Lung (tissue), 12 donors: ENCODE measurements around the gene SRXN1. TPM values are rescaled to one million over a fixed set of nuclear protein-coding genes. Genes with fewer than 3 reads are reported as not detected.

ENCODE experiments used
- ATAC-seq: fragments of 200-7000 bp; cut with Tn5 transposase; one replicate; pipeline ENCODE4 v1.9.1; 2020; ENCODE audit warnings: moderate number of reproducible peaks; ENCODE audit not compliant: insufficient read depth, low FRiP score
- DNase-seq, 3 donors: peaks; one replicate each; pipeline ENCODE4 v3.0.0-alpha.2; 2013 to 2017
- H3K27ac ChIP-seq, 2 donors: one replicate each; pipeline ENCODE4 v1.5.1; 2013; ENCODE audit warnings: mild to moderate bottlenecking in 2 of 2, moderate library complexity in 2 of 2, control low read depth in 1 of 2, inconsistent platforms in 1 of 2, low read depth in 1 of 2, low read length in 1 of 2
- H3K27me3 ChIP-seq, 3 donors: one replicate each; pipeline ENCODE4 v1.5.1; 2013; ENCODE audit warnings: low read length in 2 of 3; ENCODE audit not compliant: control insufficient read depth in 3 of 3, insufficient read depth in 3 of 3
- H3K36me3 ChIP-seq, 4 donors: one replicate each; pipeline ENCODE4 v1.5.1; 2013; ENCODE audit warnings: low read length in 4 of 4, mild to moderate bottlenecking in 1 of 4, moderate library complexity in 1 of 4; ENCODE audit not compliant: control insufficient read depth in 4 of 4, insufficient read depth in 4 of 4
- H3K4me1 ChIP-seq, 5 donors: one replicate each; pipeline ENCODE4 v1.5.1; 2013; ENCODE audit warnings: low read length in 5 of 5, mild to moderate bottlenecking in 2 of 5, moderate library complexity in 1 of 5; ENCODE audit not compliant: control insufficient read depth in 5 of 5, insufficient read depth in 5 of 5
- H3K4me3 ChIP-seq: one replicate; pipeline ENCODE4 v1.5.1; 2013; ENCODE audit warnings: mild to moderate bottlenecking, control low read depth, moderate library complexity
- H3K9ac ChIP-seq, 2 donors: one replicate each; pipeline ENCODE4 v1.5.1; 2013; ENCODE audit warnings: low read length in 2 of 2, control low read depth in 1 of 2; ENCODE audit not compliant: insufficient read depth in 1 of 2
- H3K9me3 ChIP-seq, 4 donors: one replicate each; pipeline ENCODE4 v1.5.1; 2013; ENCODE audit warnings: low read length in 3 of 4, mild to moderate bottlenecking in 1 of 4, moderate library complexity in 1 of 4; ENCODE audit not compliant: control insufficient read depth in 4 of 4, insufficient read depth in 3 of 4
- CTCF ChIP-seq: IDR thresholded peaks from 2 replicates; pipeline ENCODE4 v1.5.1; 2012; ENCODE audit warnings: mild to moderate bottlenecking; ENCODE audit errors: control extremely low read depth, extremely low read depth
- WGBS, 2 donors: extraction: QIAGEN DNeasy Blood & Tissue Kit; methylation state at CpG; one replicate each; pipeline ENCODE4 v1.1.7; 2013; 5-methylcytosine and 5-hydroxymethylcytosine counted together
- polyA plus RNA-seq, 2 donors: library from polyadenylated mRNA; stranded (reverse); fragments of 200-250 nt; gene quantifications; one replicate each; pipeline ENCODE4 v1.2.1, GENCODE V29; 2013
- total RNA-seq, 2 donors: library from RNA; depleted of rRNA in 1 of 2; stranded (reverse); fragments of >200 nt in 1 of 2; gene quantifications; one replicate each; pipeline ENCODE4 v1.2.1, GENCODE V29; 2014 to 2021
- donor health status: control.
- donor health status: control.
- donor health status: Bipolar disorder and iron deficiency.
- donor health status: healthy.
- donor health status: DM: yes; HTN: yes; CAD: no.

The SRXN1 gene
- total and polyA plus RNA-seq, 4 donors: 6.1 to 47.4 (median 25.3) TPM

- H3K4me3 ChIP-seq: peak overlapping the region; percentile 19
- ATAC-seq (no peak), DNase-seq (no peak)
- peak overlapping the region in 1 of 2 donors; percentile 76 for H3K27ac ChIP-seq
- H3K9me3 ChIP-seq: no peaks in the 10 kb centered on the region
- peaks cover 0 to 10% (median 0%) of the 10 kb centered on the region in 5 donors for H3K4me1 ChIP-seq
- peaks cover 0 to 52% (median 29%) of the 10 kb centered on the region in 3 donors for H3K27me3 ChIP-seq
- no peak overlapping the region for H3K9ac ChIP-seq
- WGBS, 2 donors: 8% methylated on average over 46 to 53 of the region's 54 CpGs
- H3K36me3 ChIP-seq: no peaks in the 10 kb centered on the region
- no peak for TF ChIP-seq CTCF
Observed at GRCh38 chr20:609371-609964, 43.5 kb downstream of the SRXN1 start.

GRCh38 chr20:608970-609369 is 44.0 kb downstream of the SRXN1 start:
- Histone ChIP-seq H3K9ac (no peak overlapping the region), H3K4me3 (no peak overlapping the region)

GRCh38 chr20:607476-607875 is 45.5 kb downstream of the SRXN1 start:
- DNase-seq: no peak
- ATAC-seq: no peak

More at GRCh38 chr20:608970-609369, 44.0 kb downstream of the SRXN1 start:
- peaks cover 0 to 50% (median 29%) of the 10 kb centered on the region in 3 donors for H3K27me3 ChIP-seq
- ATAC-seq (no peak), DNase-seq (no peak)
- WGBS, 2 donors: 75 to 80% methylated on average over 8 of the region's 8 CpGs
- no peaks in the 10 kb centered on the region for H3K36me3 ChIP-seq
- peak overlapping the region in 1 of 2 donors; percentile 76 for H3K27ac ChIP-seq
- no peaks in the 10 kb centered on the region for H3K9me3 ChIP-seq
- peaks cover 0 to 10% (median 0%) of the 10 kb centered on the region in 5 donors for H3K4me1 ChIP-seq
- TF ChIP-seq CTCF: no peak

More at GRCh38 chr20:607476-607875, 45.5 kb downstream of the SRXN1 start:
- WGBS, 2 donors: 89% methylated on average over 6 of the region's 6 CpGs
- peaks cover 0 to 37% (median 20%) of the 10 kb centered on the region in 3 donors for H3K27me3 ChIP-seq
- H3K9ac ChIP-seq: no peak overlapping the region
- H3K27ac ChIP-seq: peak overlapping the region in 1 of 2 donors; percentile 18
- TF ChIP-seq CTCF: no peak
- H3K4me3 ChIP-seq: no peak overlapping the region
- no peaks in the 10 kb centered on the region for H3K9me3 ChIP-seq
- peaks cover 0 to 12% (median 3%) of the 10 kb centered on the region in 5 donors for H3K4me1 ChIP-seq
- H3K36me3 ChIP-seq: no peaks in the 10 kb centered on the region
